HCT116 (cell line): ENCODE results near the gene RPP25. TPM values are rescaled to one million over a fixed set of nuclear protein-coding genes. Genes with fewer than 3 reads are reported as not detected.
A peak's percentile ranks its signal among the peaks of the same experiment; 100 is the strongest.

Experiments
- ATAC-seq: fragments of 200-7000 bp; cut with Tn5 transposase; 2 replicates; pipeline ENCODE4 v1.9.1; 2020; ENCODE audit warnings: mild to moderate bottlenecking, moderate library complexity
- BruUV-seq: library from RNA; stranded (reverse); fragments of 400-500 nt; replicated peaks from 2 replicates; lab custom pipeline; 2021; lab: Mats Ljungman, UMichigan
- CTCF ChIA-PET: fragments of 300-600 bp; sonication (Branson Sonifier 250); formaldehyde crosslinking; loops from one replicate; lab custom pipeline; 2021; ENCODE audit warnings: antibody characterized with exemption; lab: Charles Lee
- POLR2A ChIA-PET: fragments of 300-600, 350-600 bp; sonication (Branson Sonifier 250); formaldehyde crosslinking; loops from one replicate; lab custom pipeline; 2021; ENCODE audit warnings: antibody characterized with exemption; lab: Charles Lee
- RAD21 ChIA-PET, 2 experiments: fragments of 300-600 bp; sonication (Branson Sonifier 250); formaldehyde crosslinking; loops; one replicate each; lab custom pipeline; 2023; ENCODE audit warnings: low total read pairs in 2 of 2; ENCODE audit not compliant: uncharacterized antibody in 2 of 2, unreplicated experiment in 2 of 2, low non-redundant PET in 1 of 2; lab: Charles Lee
- DNase-seq: peaks from one replicate; pipeline ENCODE4 v3.0.0-alpha.2; 2010; ENCODE audit warnings: low read depth, low spot score
- H2AFZ ChIP-seq: fragments of 200-600 bp; shearing (Covaris generic), sonication (generic); 2 replicates; pipeline ENCODE4 v1.6.1; 2017; ENCODE audit warnings: low read depth, mixed run types, mixed read lengths, antibody characterized with exemption, low read length; ENCODE audit not compliant: poor library complexity, severe bottlenecking
- H3K27ac ChIP-seq: 2 replicates; pipeline ENCODE4 v1.5.1; 2012; ENCODE audit warnings: low read depth, low read length
- H3K27me3 ChIP-seq: fragments of 200-600 bp; sonication (generic); 2 replicates; pipeline ENCODE4 v1.6.1; 2016; ENCODE audit warnings: mixed run types, low read length, mixed read lengths; ENCODE audit not compliant: insufficient read depth
- H3K36me3 ChIP-seq, 2 experiments: fragments of 200-500 bp in 1 of 2; fragments of 200-600 bp in 1 of 2; sonication (Bioruptor generic) in 1 of 2; sonication (generic) in 1 of 2; 2 replicates each; pipeline versions ENCODE4 v1.5.1 to v1.6.1; 2014 to 2016; ENCODE audit warnings: low read length in 2 of 2, inconsistent platforms in 1 of 2, mixed read lengths in 1 of 2, mixed run types in 1 of 2; ENCODE audit not compliant: insufficient read depth in 2 of 2, control insufficient read depth in 1 of 2
- H3K4me1 ChIP-seq, 2 experiments: fragments of 200-600 bp in 1 of 2; sonication (generic) in 1 of 2; 2 replicates each; pipeline versions ENCODE4 v1.5.1 to v1.6.1; 2012 to 2017; ENCODE audit warnings: low read length in 2 of 2, inconsistent platforms in 1 of 2, mild to moderate bottlenecking in 1 of 2, mixed read lengths in 1 of 2, mixed run types in 1 of 2, moderate library complexity in 1 of 2; ENCODE audit not compliant: insufficient read depth in 2 of 2, control insufficient read depth in 1 of 2
- H3K4me2 ChIP-seq: fragments of 200-600 bp; sonication (generic); 2 replicates; pipeline ENCODE4 v1.6.1; 2017; ENCODE audit warnings: mixed run types, low read length, mixed read lengths
- H3K4me3 ChIP-seq, 2 experiments: fragments of 200-600 bp in 1 of 2; sonication (generic) in 1 of 2; replicated peaks in 1 of 2; 2 replicates each; pipeline ENCODE4 v1.5.1; 2011 to 2016; ENCODE audit warnings: low read length in 2 of 2, control low read depth in 1 of 2, low read depth in 1 of 2, mild to moderate bottlenecking in 1 of 2, mixed read lengths in 1 of 2, mixed run types in 1 of 2
- H3K79me2 ChIP-seq: fragments of 200-600 bp; sonication (generic); 2 replicates; pipeline ENCODE4 v1.6.1; 2017; ENCODE audit warnings: mild to moderate bottlenecking, mixed run types, low read length, moderate library complexity, mixed read lengths; ENCODE audit not compliant: insufficient read depth
- H3K9ac ChIP-seq: fragments of 200-600 bp; sonication (generic); 2 replicates; pipeline ENCODE4 v1.6.1; 2016; ENCODE audit warnings: low read length, mixed read lengths
- H3K9me2 ChIP-seq: fragments of 200-600 bp; sonication (generic), shearing (Covaris generic); 2 replicates; pipeline ENCODE4 v1.6.1; 2017; ENCODE audit warnings: mixed run types, mild to moderate bottlenecking, moderate library complexity; ENCODE audit not compliant: insufficient read depth
- H3K9me3 ChIP-seq, 2 experiments: fragments of 200-500 bp in 1 of 2; fragments of 200-600 bp in 1 of 2; sonication (Bioruptor generic) in 1 of 2; sonication (generic) in 1 of 2; 2 replicates each; pipeline ENCODE4 v1.6.1; 2014 to 2017; ENCODE audit warnings: low read length in 2 of 2, mixed read lengths in 2 of 2, inconsistent platforms in 1 of 2, low read depth in 1 of 2, mild to moderate bottlenecking in 1 of 2, mixed run types in 1 of 2, moderate library complexity in 1 of 2; ENCODE audit not compliant: control insufficient read depth in 1 of 2, insufficient read depth in 1 of 2
- H4K20me1 ChIP-seq: fragments of 200-600 bp; sonication (generic), shearing (Covaris generic); 2 replicates; pipeline ENCODE4 v1.6.1; 2017; ENCODE audit warnings: mixed run types, mild to moderate bottlenecking, moderate library complexity; ENCODE audit not compliant: insufficient read depth
- ATF3 ChIP-seq: IDR thresholded peaks from 2 replicates; pipeline ENCODE4 v1.6.1; 2012
- CTCF ChIP-seq, 3 experiments: fragments of 200-600 bp in 1 of 3; sonication (generic) in 1 of 3; IDR thresholded peaks in 2 of 3; conservative IDR thresholded peaks in 1 of 3; 2 replicates each; pipeline ENCODE4 v1.5.1; 2012 to 2017; ENCODE audit warnings: low read depth in 2 of 3, low read length in 2 of 3, antibody characterized with exemption in 1 of 3, borderline replicate concordance in 1 of 3, control low read depth in 1 of 3, mild to moderate bottlenecking in 1 of 3, mixed read lengths in 1 of 3, mixed run types in 1 of 3, moderate library complexity in 1 of 3; ENCODE audit not compliant: insufficient read depth in 1 of 3
- EGR1 ChIP-seq: IDR thresholded peaks from 2 replicates; pipeline ENCODE4 v1.6.1; 2012; ENCODE audit warnings: low read depth
- RAD21 ChIP-seq: IDR thresholded peaks from 2 replicates; pipeline ENCODE4 v1.6.1; 2012; ENCODE audit warnings: low read depth, mild to moderate bottlenecking
- REST ChIP-seq: IDR thresholded peaks from 2 replicates; pipeline ENCODE4 v1.6.1; 2012; ENCODE audit warnings: low read depth
- YY1 ChIP-seq: IDR thresholded peaks from 2 replicates; pipeline ENCODE4 v1.6.1; 2011; ENCODE audit warnings: low read length, low read depth, moderate library complexity, mild to moderate bottlenecking; ENCODE audit not compliant: insufficient replicate concordance; ENCODE audit errors: extremely low read depth
- ZNF274 ChIP-seq: fragments of 200-500 bp; sonication (Bioruptor generic); IDR thresholded peaks from 2 replicates; pipeline ENCODE4 v1.6.1; 2014; ENCODE audit warnings: mild to moderate bottlenecking, low read depth, low read length, inconsistent platforms
- intact Hi-C: fragments of 100-400 bp; cut with micrococcal nuclease; formaldehyde crosslinking; loops from 2 replicates; pipeline ENCODE4 v1.10.0; 2022
- total RNA-seq: library from RNA; stranded (reverse); gene quantifications from one replicate; pipeline ENCODE4 v1.2.1, GENCODE V29; 2021; ENCODE audit not compliant: unreplicated experiment

RPP25 gene
- total RNA-seq, 1 experiment from 2014 or later, result 5.9 TPM

- ChIA-PET CTCF (interaction anchor here (0.9 to 2.3 kb wide), 9 partner anchors 10 to 219 kb away, joined by 3 to 21 read pairs (median 5); partner anchors contain the start of genes RPP25 and ULK3), RAD21 (interaction anchor here in 1 of 2 experiments (0.6 to 1.6 kb wide), 4 partner anchors 31 to 319 kb away, joined by 3 to 5 read pairs (median 4); partner anchors contain the start of gene RPP25), POLR2A (no interaction called here)
- H3K27ac ChIP-seq, result no peak overlapping the region
- H4K20me1 ChIP-seq, result no peaks in the 10 kb centered on the region
- H3K36me3 ChIP-seq, result no peaks in the 10 kb centered on the region
- intact Hi-C loops, result loop anchor here (1.0 to 10.0 kb wide), 5 partner anchors 36 to 613 kb away; partner anchors contain the start of gene FAM219B
- ATAC-seq (peak; percentile 99), DNase-seq (peak; percentile 41)
- peaks cover 10 to 11% of the 10 kb centered on the region in 2 experiments for H3K4me1 ChIP-seq
- no peak overlapping the region for H3K4me2 ChIP-seq
- 0 out of 2 replicates have a peak, but pooled peaks cover 4% of the 10 kb centered on the region for H3K27me3 ChIP-seq
- no peak overlapping the region for H3K4me3 ChIP-seq
- TF ChIP-seq REST (peak; percentile 89), RAD21 (peak; percentile 89), CTCF (IDR thresholded peaks at IDR 0.05 in 2 of 3, conservative IDR thresholded peaks at IDR 0.05 in 1 of 3; ENCODE audit: borderline replicate concordance in 1 of 3, insufficient read depth in 1 of 3, low read depth in 2 of 3, low read length in 2 of 3) (peak; percentile 82 to 88 (median 85)), EGR1 (no peak), ZNF274 (no peak), YY1 (peak; percentile 54), ATF3 (no peak)
- H2AFZ ChIP-seq, result no peak overlapping the region
- no peaks in the 10 kb centered on the region for H3K9me2 ChIP-seq
- BruUV-seq, result no TSS peak
- H3K79me2 ChIP-seq, result no peaks in the 10 kb centered on the region
- no peak overlapping the region for H3K9ac ChIP-seq
- no peaks in the 10 kb centered on the region for H3K9me3 ChIP-seq
Measured at GRCh38 chr15:74988007-74988800, 31.6 kb upstream of the RPP25 start.
